ENCODE data around the gene BBX.

BBX gene

DNA sequence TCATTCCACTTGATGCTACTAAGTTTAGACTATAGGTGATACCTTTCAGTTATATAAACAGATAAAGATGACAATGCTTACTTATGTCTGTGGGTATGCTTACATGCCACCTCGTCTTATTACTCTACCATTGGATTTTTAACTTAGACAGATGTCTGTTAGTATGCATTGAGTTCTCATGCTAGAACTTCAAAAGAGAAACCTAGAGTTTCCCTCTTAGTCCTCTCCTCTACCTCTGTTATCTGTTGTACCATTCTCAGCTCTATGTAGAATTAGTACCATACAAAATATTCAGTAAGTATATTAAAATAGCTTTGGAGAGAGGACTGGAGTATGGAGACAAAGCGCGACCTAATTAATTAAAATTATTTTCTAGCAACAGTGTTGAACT lies 111.3 kb downstream of the BBX start:
- intact Hi-C loops (cut with DNase I), result no loop called here
- no peak for DNase-seq

DNA sequence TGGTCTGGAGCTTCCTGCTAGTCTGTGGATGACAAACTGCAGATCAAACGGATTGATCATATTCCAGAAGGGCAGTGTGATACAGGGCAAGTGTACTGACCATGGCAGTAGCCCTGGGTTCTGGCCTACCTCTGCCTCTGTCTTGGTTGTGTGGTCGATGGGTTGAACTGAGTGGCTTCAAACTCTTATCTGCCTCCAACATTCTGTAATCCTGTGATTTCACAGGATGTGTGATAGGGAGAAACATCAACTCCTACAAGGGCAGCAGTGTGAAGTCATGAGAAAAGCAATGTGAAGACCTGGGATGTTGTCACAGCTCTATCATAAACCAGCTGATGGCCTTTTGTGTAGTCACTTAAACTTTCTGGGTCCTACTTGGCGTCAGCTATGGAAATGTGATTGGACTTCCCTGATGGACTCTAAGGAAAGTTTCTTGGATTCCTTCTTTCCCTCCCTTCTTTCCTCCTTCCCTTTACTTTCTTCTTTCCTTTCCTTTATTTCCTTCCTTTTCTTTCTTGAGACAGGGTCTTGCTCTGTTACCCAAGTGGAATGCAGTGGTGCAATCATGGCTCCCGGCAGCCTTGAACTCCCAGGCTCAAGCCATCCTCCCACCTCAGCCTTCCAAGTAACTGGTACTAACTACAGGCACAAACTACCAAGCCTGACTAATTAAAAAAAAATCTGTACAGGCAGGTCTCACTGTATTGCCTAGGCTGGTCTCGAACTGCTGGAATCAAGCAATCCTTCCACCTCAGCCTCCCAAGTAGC lies 114.8 kb downstream of the BBX start:
- DNase-seq, result no peak
- intact Hi-C loops (cut with DNase I), result no loop called here

DNA sequence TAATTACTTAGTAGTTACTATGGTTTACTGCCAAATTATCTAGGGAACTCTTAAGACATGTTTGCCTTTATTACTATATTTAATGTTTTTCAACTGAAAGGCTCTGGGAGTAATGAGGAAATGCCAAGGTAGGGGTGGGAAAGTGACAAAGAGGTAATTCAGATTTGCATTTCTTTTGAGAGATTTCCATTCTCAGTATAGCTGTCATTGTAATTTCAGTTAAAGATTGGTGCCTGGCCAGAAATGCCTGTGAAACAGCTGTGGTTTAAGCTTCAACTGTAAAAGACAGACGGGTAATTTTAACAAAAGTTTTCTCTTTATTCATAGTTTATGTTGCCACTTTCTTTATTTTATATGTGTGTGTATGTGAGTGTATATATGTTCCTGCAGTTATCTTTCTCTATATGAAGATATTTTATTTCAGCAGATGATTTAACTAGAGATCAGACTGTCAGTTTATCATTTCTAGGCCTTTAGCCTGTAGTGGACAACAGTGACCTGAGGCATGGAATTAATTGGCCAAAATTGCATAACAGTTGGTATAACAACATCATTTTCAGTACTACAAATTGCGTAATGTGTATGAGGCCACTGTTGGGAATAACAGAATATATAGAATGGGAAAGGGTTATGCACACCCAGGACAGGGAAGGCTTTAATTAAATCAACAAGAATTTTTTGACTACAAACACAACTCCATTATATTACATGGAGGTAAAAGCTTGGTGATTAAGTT lies 119.0 kb downstream of the BBX start:
- intact Hi-C loops (cut with DNase I), result no loop called here
- no peak for DNase-seq

DNA sequence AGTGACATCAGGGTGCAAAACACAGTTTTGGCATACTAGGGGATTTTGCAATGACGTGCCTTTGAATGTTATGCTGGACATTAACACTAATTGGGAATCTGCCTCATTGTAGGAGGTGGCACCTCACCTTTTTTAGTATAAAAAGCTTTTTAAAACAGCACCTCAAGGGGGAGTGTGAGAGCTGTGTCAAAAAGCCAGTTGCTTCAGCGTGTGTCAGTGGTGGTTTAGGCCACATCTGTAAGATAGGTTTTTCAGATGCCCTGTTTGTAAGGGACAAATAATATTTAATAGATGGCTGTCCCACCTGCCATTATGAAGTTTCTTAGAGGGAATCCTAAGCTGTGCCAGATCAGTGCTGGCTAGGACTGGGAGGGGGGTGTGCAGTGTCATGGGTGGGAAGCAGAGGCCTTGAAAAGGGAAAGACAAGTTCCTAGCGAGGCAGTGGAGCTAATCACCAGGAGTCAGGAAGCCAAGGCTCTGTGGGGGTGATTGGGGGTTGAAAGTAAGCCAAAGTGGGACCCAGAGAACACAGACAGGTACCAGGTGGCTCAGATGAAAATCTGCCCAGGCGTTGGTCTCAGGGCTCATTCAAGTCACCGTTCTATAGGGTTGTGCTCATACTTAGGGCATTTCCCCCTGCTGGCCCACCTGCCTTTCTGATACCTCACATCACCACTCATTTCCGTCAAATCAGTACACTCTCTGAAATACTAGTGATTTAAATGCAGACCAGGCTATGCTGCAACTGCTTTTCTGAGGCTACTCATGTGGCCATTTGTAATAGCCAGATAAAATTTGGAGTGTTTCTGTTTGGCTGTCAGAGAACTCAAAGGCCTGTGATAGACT lies 120.5 kb downstream of the BBX start:
- peak in 2 of 42 donors; percentile 10 to 21 for DNase-seq
- intact Hi-C loops (cut with DNase I), result no loop called here

DNA sequence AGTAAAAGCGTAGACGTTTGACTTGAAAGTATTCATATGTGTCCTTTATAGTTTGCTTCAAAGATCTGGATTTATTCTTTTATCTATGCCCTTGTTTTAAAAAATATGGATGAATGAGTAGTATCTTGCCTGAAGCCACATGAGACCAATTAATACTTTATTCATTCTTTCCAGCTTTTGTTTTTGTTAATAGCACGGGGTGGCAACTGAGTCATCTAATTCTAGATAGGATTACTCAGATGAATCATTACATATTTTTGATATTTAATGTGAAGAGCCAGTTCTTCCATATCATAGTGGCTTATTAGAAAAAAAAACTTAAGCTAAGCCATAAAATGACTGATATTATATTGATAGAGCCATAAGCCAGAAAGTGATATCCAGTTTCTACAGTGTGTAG lies 121.9 kb downstream of the BBX start:
- no peak for DNase-seq

DNA sequence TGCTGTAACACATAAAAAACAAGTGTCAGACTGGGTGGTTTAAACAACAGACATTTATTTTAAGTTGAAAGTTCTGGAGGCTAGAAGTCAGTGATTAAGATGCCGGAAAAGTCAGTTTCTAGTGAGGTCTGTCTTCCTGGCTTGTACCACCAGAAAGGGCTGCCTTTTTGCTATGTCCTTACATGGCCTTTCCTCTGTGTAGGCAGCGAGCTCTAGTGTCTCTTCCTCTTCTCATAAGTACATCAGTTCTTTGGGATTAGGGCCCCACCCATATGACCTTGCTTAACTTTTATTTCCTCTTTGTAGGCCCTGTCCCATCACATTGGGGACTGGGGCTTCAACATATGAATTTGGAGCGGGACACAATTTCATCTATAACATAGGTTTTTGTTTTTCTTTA lies 128.0 kb downstream of the BBX start:
- intact Hi-C loops (cut with DNase I), result no loop called here
- no peak for DNase-seq

More for the DNA sequence above, 121.9 kb downstream of the BBX start:
- intact Hi-C loops (cut with DNase I), result no loop called here

DNA sequence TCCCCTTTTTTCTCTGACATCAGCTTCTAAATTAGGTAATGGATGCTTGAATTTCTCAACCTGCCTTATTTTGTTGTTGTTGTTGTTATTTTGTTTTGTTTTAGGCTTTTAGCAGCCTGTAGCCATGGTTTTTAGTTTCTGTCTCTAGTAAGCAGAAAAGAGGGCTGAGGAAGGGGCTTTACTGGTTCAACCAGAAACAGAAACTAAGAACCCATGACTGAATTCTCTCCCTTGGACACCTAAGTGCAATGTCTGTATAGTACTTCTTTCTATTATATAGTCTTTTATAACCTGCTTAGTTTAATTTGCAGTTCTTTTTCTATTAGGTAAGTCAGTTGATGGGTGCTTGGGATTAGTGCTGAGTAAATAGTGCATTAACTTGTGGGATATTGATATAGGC lies 129.0 kb downstream of the BBX start:
- DNase-seq, result no peak
- intact Hi-C loops (cut with DNase I), result no loop called here

DNA sequence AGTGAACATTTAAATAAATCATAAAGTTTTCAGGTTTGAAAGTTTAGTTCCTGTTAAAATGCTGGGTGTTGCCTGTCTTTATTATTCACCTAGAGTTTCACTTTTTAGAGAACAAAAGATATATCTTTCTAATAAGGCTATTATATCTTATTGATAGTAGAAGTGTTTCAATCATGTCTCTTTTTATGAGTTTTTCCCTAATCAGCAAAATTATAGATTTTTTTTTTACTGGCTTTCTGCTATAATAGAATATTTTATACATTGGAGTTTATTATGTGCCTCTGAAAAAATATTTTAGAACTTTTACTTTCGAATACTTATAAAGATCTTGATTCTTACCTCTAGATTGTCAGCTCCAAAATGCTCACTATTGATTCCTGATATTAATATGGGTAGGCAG lies 131.5 kb downstream of the BBX start:
- intact Hi-C loops (cut with DNase I), result no loop called here
- DNase-seq, result no peak

DNA sequence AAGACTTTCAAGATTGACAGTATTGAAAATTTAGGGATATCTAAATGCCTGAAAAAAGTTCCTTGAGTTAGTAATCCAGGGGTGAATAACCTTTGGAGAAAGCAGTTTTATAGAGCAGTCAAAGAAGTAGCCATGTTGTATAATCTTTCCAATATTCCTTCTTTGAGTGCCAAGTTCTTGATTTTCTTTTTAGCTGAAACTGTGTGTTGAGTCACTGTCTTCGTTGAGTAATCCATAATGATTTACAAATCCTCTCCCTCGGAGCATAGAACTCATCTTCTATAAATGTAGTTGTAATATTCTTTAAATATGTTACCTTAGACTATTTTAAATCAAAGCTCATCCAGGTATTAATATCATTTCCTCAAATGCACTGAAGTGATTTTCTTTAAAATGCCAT lies 135.2 kb downstream of the BBX start:
- intact Hi-C loops (cut with DNase I), result no loop called here
- DNase-seq, result no peak

DNA sequence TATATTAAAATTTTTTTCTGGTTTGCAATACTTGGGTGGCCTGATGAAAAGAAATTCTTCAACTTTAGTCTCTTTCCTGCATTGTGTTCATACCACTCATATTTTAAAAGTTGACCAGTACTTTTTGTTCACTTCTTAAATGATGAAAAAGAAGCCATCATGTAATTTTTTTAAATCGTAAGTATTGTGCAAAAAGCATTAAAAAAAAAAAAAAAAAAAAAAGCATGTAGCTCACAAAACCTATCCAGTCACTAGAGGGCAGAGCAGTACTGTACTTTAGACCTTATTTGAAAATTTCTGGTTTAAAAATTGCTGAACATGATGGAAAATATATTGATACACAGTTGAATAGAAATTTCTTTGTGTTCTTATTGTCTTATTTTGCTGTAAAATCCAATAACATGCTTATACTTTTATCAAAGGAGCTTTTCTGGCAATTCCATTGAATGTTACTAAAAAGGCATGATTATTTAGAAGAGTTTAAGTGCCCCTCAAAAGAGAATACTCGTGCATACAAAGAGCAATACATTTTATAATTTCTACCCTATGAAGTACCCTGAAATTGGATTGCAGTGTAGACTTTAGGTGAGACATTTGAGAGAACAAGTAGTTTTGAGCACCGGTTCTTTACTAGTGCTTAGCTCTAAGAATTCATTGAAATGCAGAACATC lies 137.7 kb downstream of the BBX start:
- DNase-seq, result peak in 1 of 42 donors; percentile 36
- intact Hi-C loops (cut with DNase I), result no loop called here

DNA sequence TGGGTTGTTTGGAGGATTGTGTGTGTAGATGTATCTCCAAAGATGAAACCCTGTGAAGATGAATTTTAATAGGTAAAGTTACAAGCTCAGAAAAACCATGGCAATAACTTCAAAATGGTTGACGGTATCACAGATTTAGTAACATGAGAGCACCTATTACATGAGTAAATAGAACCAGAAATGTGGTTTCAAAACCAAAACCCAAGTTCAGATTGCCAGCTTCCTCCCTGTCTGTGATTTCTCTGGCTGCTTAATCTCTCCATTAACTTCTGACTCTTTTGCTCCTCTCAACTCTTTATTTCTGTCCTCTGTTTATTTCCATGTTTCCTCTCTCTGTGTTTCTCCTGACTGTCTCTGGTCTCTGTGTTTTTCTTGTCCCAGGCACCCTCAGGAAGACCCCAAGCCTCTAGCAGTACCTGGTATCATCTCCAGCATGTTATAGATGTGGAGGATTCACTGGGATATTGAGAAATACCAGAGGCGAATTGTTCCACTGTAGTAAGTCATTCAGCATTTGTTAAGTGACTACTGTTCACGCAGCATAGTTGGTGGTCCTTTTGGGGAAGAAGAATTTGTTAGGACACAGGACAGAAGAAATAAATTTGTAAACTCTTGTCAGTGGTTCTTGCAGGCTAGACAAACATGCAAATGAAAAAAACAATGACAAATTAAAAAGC lies 138.8 kb downstream of the BBX start:
- DNase-seq, result no peak
- intact Hi-C loops (cut with DNase I), result no loop called here

DNA sequence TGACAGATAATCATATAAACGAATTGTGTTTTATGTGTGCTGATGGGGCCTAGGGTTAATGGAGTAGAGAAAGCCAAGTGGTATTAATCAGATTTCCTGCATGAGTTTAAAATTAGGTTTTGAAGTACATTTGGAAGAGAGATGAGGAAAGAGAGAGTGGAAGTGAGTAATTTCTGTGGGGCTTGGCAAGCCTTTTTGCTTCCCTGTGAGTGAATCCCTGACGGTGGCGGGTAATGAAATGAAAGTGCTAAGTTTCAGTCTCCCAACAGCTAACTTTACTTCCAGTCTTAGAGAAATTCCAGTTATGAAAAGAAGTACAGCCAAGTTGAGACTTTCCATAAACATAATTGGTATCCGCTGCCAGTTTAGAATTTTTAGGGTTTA lies 139.4 kb downstream of the BBX start:
- intact Hi-C loops (cut with DNase I), result no loop called here
- DNase-seq, result peak in 4 of 42 donors; percentile 26 to 56 (median 30)

DNA sequence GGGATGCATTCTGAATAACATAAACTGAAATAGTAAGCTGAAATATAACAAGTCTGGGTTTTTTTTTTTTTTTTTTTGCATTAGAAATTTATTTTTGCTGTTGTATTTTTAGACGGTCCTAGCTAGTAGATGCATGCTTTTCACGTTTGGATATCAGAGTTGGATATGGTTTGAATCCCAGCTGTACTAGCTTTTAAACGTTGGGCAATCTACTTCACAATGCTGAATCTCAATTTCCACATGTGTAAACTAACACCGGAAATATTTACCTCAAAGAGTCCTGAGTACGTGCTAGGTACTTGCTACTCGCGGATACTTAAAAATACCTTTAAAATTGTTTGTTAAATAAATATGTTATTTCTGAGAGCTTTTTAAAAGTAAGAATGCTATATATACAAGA lies 139.8 kb downstream of the BBX start:
- intact Hi-C loops (cut with DNase I), result no loop called here
- no peak for DNase-seq

DNA sequence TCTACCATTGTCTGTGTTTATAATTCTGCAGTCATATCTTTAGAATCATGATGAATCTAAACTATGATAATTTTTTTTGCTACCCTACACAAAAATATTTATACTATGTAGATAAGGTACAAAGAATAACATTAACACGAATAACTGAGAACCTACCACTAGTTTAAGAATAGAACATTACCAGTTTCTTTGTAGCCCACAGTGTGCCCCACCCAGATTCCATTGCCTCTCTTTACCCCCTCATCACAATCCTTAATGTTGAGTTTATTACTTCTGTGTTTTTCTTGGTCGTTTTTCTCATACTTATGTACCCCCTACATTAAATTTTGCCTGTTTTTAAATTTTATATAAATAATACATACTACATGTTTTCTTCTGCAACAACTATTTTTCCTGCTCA lies 140.5 kb downstream of the BBX start:
- intact Hi-C loops (cut with DNase I), result no loop called here
- DNase-seq, result no peak

DNA sequence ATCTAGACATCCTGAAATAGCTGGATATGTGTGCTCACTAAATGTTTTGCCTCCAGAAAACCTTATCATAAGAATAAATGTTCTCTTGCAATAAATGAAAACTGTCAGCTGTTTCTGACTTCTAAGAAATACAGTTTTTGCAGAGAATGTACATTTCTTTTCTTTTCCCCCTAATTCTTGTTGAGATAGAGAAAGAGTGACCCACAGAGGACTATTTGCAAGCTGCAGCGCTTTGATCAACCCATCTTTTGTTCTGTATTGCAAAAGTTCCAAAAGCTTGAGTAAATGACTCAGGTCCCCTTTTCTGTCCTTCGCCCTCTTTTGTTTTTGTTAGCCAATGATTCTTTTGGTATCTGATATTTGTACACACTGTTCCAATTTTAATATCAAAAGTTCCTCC lies 141.9 kb downstream of the BBX start:
- DNase-seq, result peak in 1 of 42 donors; percentile 31
- intact Hi-C loops (cut with DNase I), result no loop called here

DNA sequence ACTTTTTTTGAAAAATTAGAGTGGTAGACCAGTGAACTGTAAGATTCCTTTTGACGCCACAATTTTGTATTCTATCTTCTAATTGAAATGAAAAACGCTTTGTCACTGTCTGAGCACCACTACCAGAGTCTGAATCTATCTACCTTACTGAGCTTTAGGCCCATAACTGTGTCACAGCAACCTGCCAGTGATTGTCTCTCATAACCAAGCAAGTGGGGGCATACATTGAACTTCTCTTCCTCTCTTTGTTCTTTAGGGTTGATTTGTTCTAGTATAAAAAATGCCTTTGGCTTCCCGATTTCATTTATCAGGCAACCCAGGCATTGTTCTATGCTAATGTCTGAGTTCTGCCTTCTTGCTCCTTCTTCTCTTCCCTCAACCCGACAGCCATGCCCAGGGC lies 142.6 kb downstream of the BBX start:
- DNase-seq, result no peak
- intact Hi-C loops (cut with DNase I), result no loop called here

DNA sequence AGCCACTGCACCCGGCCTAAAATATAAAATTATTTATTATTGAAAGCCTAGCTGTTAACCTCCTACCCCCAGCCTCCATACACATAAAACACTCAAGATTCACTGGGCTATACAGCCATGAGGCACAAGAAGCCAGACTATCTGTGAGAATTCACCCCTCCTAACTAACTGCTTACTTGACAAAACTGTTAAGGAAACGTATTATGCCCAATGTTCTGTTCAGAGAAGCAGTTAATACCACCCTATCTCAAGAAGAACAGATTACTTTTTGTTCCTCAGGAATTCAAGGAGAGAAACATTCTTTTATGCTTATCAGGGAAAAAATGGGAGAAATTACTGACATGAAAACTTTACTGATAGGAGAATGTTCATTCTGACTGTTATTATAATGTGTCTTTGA lies 144.1 kb downstream of the BBX start:
- intact Hi-C loops (cut with DNase I), result no loop called here

DNA sequence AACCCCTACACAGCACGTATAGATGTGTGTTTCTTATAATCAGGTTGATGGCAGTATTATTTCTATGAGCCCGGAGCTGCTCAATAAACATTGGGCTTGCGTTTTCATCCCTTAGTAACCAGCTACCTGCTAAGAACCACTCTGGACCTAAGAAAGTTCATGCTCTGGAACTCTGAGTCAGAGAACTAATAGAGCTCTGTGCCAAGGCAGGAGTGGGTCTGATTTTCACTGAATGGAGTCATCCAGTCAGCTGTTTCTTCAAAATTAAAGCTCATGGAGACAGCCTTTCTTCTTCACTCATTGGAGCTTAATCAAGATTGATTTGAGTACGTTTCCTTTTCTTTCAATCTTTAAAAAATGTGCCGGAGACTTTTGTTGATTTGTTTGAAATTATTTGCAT lies 145.7 kb downstream of the BBX start:
- DNase-seq, result peak in 1 of 42 donors; percentile 48
- intact Hi-C loops (cut with DNase I), result no loop called here

More for the DNA sequence above, 144.1 kb downstream of the BBX start:
- no peak for DNase-seq

DNA sequence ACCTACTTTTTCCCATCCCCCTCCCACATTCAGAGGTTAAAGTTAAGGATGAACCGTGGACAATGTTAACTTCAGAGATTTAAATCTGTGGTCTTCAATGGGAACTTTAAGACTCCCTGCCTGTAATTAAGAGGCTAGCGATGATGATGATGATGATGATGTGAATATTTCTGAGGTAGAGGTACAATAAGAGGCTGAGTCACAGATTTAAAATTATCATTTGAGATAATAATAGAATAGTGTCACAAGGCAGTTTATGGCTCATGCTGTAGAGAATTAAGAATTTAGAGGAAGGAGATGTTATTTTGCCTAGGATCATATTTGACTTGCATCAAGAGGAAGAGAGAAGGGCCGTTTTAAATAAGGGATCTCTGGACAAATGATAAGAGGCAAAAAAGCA lies 146.2 kb downstream of the BBX start:
- DNase-seq, result no peak
- intact Hi-C loops (cut with DNase I), result no loop called here

All from head of caudate nucleus (tissue), 42 donors.